ENCODE measurements around the gene LMBR1.
"Not testable (repeated sequence)": the region's sequence is repeated elsewhere in the genome, so short reads cannot be mapped to it uniquely, and the experiment has no call there.

The LMBR1 gene

DNA sequence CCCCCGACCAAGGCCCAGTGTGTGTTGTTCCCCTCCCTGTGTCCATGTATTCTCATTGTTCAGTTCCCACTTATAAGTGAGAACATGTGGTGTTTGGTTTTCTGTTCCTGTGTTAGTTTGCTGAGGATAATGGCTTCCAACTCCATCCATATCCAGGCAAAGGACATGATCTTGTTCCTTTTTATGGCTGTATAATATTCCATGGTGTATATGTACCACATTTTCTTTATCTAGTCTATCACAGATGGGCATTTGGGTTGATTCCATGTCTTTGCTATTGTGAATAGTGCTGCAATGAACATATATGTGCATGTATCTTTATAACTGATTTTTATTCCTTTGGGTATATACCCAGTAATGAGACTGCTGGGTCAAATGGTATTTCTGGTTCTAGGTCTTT lies 191.2 kb downstream of the LMBR1 start:
- not testable (repeated sequence) for DNase-seq (ENCODE audit: low read depth in 2 of 2, low spot score in 1 of 2)

DNA sequence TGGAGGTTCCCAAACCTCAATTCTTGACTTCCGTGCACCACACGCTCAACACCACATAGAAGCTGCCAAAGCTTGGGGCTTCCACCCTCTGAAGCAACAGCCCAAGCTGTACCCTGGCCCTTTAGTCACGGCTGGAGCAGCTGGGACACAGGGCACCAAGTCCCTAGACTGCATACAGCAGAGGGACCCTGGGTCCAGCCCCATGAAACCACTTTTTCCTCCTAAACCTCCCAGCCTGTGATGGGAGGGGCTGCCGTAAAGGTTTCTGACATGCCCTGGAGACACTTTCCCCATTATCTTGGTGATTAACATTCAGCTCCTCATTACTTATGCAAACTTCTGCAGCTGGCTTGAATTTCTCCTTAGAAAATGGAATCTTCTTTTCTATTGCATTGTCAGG lies 194.5 kb downstream of the LMBR1 start:
- DNase-seq (ENCODE audit: low read depth in 2 of 2, low spot score in 1 of 2), result not testable (repeated sequence)

DNA sequence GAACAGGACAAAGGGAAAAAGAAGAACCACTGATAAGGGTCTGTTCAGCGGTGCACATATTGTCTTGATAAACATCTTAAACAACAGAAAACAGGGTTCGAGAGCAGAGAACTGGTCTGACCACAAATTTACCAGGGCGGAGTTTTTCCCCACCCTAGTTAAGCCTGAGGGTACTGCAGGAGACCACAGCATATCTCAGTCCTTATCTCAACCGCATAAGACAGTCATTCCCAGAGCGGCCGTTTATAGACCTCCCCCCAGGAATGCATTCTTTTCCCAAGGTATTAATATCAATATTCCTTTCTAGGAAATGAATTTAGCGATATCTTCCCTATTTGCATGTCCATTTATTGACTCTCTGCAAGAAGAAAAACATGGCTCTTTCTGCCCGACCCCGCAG lies 195.7 kb downstream of the LMBR1 start:
- not testable (repeated sequence) for DNase-seq (ENCODE audit: low read depth in 2 of 2, low spot score in 1 of 2)

DNA sequence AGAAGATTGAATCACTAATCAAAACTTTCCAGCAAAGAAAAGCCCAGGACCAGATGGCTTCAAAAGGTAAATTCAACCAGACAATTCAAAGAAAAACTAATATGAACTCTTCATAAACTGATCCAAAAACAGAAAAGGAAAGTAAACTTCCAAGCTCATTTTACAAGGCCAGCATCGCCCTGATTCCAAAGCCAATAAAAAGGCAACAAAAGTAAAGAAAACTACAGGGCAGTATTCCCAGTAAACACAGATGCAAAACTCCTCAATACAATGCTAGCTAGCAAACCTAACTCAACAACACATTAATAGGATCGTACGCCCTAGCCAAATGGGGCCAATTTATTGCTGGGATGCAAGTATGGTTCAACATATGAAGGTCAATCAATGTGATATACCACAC lies 199.4 kb downstream of the LMBR1 start:
- DNase-seq (ENCODE audit: low read depth in 2 of 2, low spot score in 1 of 2), result no peak

DNA sequence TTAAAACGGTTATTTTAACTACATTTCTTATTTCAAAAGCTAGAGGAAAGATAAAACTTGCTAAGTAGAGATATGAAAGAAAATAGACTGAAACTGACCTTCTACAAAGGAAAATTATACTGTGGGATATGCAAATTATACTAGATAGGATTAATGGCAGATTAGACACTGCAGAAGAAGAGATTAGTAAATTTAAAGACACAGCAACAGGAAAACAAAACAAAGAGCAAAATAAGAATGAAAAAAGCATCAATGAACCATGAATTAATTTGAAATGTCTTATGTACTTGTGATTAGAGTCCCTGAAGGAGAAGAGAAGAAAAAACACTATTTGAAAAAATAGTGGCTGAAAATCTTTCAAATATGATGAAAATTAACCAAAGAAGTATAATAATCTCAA lies 200.1 kb downstream of the LMBR1 start:
- no peak for DNase-seq (ENCODE audit: low read depth in 2 of 2, low spot score in 1 of 2)

DNA sequence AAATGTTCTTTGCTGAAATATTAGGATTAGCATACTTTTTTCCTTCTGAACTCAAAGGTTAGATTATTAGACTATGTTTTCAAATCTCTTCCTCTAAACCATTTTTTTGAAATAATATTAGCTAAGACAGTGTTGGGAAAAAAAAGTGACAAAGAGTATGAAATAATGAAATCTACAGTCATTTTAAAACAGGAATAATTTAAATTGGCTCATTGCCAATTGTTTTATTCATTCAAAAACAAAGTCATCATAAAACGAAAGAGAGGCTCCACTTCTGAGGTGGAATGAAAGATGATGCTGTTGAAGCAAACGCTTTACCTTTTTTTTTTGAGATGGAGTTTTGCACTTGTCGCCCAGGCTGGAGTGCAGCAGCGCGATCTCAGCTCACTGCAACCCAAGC lies 201.2 kb downstream of the LMBR1 start:
- DNase-seq (ENCODE audit: low read depth in 2 of 2, low spot score in 1 of 2), result no peak

- DNase-seq (ENCODE audit: low read depth in 2 of 2, low spot score in 1 of 2), result no peak
Observed at GRCh38 chr7:156684661-156685060, 208.3 kb downstream of the LMBR1 start.

GRCh38 chr7:156684251-156684650 lies 208.7 kb downstream of the LMBR1 start:
- no peak for DNase-seq (ENCODE audit: low read depth in 2 of 2, low spot score in 1 of 2)

GRCh38 chr7:156682928-156683327 lies 210.1 kb downstream of the LMBR1 start:
- DNase-seq (ENCODE audit: low read depth in 2 of 2, low spot score in 1 of 2), result no peak

DNA sequence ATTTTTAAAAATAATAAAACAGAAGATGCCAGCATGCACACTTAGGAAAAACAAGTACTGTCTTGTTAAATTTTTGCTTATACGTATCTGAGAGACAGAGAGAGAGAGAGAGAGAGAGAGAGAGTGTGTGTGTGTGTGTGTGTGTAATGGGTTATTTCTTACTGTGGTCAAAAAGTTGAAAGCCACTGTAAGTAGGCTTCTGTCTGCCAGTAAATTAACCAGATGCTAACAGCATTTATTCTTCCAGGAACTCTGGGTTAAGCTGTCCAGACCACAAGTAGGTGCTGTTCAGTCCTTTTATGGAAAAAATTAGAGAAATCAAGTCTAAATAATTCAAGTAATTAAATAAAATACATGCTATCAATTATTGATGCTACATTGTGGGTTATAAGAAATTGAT lies 212.7 kb downstream of the LMBR1 start:
- no peak for DNase-seq (ENCODE audit: low read depth in 2 of 2, low spot score in 1 of 2)

GRCh38 chr7:156677374-156678054 lies 215.5 kb downstream of the LMBR1 start:
- DNase-seq (ENCODE audit: low read depth in 2 of 2, low spot score in 1 of 2), result no peak

GRCh38 chr7:156676263-156676662 lies 216.7 kb downstream of the LMBR1 start:
- DNase-seq (ENCODE audit: low read depth in 2 of 2, low spot score in 1 of 2), result no peak

DNA sequence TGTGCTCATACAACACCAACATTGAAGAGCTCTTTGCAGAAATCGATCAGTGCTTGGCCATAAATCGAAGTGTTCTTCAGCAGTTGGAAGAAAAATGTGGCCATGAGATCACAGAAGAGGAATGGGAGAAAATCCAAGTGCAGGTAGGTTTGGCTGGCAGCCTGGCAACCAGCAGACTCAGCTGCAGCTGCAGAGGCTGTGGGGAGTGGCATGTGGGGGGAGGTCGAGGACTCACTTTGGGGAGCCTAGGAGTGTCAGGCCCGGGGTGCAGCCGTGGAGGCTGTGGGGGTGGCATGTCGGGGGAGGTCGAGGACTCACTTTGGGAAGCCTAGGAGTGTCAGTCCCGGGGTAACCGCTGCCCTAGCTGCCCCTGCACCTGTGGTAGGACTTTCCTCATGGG lies 217.3 kb downstream of the LMBR1 start:
- DNase-seq (ENCODE audit: low read depth in 2 of 2, low spot score in 1 of 2), result no peak

DNA sequence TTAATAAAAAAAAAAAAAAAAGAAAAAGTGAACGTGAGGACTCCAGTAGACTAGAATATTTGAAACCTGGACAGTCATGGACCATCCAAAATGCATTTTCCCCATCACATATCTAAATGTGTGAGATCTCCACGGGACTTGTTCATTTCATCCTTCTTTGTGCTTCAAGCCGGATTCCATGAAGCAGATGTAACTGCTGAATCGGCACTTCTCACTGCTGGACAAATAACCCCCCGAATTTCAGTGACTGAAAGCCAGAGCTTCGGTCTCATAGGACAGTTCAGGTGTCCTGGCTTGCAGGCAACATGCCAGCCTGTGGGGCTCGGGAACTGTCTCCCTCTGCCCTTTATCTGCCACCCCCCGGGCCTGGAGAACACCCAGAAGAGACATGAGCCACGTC lies 219.1 kb downstream of the LMBR1 start:
- no peak for DNase-seq (ENCODE audit: low read depth in 2 of 2, low spot score in 1 of 2)

DNA sequence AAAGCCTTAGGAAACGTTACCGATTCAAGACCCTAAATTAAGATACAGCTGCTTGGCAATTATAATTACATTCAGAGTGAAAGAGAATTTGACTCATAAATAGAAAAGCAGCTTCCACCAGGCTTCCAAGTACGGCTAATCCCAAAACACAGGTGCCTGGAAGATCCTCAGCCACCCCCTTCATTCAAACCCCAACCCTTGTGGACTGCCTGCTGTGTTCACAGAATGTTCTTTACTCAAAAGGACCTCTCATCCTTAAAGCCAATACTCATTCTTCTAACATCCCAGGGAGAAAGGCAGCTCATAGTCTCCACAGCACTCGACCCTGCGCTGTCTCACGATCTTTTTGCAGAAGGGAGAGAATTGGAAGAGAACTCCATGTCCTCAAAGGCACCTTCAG lies 219.5 kb downstream of the LMBR1 start:
- DNase-seq (ENCODE audit: low read depth in 2 of 2, low spot score in 1 of 2), result no peak

DNA sequence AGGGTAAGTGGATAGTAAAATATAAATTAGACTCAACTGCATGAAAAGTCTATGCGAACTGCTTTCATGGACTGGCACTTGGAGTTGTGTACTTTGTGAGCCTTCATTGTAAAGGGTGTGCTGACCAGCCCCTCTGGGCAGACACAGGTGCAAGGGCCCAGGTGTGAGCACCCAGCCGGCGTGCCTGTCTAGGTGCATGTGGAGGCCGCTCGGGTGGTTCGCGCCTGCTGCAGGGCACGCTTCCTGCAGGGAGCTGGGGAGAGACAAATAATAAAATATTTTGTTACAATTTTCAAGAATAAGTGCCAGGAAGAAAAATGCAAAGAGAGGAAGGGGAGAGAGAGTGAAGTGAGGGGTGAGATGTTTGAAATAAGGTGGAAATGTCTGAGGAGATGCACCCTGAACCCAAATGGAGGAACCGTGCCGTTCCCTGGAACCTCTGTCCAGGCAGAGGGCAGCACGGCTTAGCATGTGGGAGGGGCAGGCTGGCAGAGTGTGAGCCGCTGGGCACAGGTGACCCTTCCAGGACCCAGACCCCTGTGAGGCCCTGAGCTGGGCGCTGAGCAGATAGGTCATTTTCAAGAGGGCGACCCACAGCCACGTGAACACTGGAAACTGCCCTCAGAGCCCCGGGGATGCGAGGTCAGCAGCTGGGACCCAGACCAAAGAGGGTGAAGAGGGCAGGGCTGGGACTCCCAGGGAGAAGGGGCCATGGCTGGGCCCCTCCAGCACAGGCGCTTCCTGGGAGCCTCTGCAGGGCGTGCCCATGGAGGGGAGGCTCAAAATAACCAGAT lies 223.8 kb downstream of the LMBR1 start:
- DNase-seq (ENCODE audit: low read depth in 2 of 2, low spot score in 1 of 2), result no peak

GRCh38 chr7:156668130-156668741 lies 224.7 kb downstream of the LMBR1 start:
- DNase-seq (ENCODE audit: low read depth in 2 of 2, low spot score in 1 of 2), result no peak

- no peak for DNase-seq (ENCODE audit: low read depth in 2 of 2, low spot score in 1 of 2)
Observed at GRCh38 chr7:156667110-156667426, 225.9 kb downstream of the LMBR1 start.

DNA sequence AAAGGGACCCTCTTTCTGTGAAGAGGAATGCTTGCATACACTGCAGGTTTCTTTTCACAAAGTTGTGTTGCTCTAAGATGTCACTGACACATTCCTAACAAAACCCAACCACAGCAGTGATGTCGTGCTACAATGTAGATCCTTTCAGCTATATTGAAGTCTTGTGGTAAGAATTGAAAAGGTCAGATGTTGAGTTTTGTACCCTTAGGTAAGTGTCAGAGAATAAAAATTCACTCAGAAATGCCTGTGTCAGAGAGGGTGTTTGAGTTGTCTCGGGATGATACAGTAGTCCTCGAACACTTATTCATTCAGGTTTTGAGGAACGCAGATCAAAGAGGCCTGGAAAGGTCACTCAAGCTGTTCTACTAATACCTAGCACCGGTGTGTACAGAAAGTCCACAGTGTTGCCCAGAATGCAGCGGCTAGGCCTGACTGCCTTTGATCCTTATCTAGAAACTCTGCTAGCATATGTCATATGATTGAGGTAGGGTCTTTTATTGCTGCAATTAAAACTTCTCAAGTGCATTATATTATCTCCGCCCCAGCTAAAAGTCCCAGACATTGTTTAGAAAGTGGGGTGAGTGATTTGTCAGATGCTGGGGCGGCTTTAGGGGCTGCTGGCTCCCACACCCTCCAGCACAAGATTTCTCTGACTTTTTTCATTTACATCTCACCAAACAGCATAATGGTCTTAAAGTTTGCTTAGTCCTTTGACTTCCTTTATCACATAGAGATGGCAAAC lies 226.4 kb downstream of the LMBR1 start:
- DNase-seq (ENCODE audit: low read depth in 2 of 2, low spot score in 1 of 2), result no peak

- no peak for DNase-seq (ENCODE audit: low read depth in 2 of 2, low spot score in 1 of 2)
Observed at GRCh38 chr7:156665101-156665500, 227.9 kb downstream of the LMBR1 start.

DNA sequence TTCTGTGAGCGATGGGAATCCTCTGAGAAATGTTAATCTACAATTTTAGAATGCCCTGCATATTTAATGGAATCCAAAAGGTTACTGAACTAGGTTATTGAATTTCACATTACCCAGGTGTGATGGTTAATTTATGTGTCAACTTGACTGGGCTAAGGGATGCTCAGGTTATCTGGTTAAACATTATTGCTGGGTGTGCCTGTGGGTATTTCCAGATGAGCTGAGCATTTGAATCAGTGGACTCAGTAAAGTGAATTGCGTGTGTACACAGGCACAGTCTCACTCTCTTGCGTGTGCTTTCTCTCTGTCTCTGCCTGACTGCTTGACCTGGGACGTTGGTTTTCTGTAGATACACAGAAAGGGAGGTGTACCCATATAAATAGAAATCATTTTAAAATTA lies 230.7 kb downstream of the LMBR1 start:
- DNase-seq (ENCODE audit: low read depth in 2 of 2, low spot score in 1 of 2), result no peak

DNA sequence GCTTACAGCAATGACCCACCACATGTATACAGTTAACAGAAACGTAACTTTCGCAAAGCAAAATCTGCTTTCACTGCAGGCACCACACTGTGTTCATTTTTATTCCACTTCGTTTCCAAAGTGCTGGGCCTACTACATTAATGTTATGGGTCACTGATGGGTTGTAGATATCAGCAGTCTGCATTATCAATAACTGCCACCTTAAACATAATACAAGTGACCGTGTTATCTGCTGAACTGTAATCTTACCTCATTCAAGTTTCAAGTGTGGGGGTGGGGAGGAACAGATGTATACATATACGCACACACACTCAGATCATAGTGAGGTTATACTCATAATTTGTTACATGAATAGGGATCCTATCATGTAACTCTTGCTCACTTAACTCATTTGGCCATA lies 231.3 kb downstream of the LMBR1 start:
- DNase-seq (ENCODE audit: low read depth in 2 of 2, low spot score in 1 of 2), result no peak

All from stimulated activated CD8-positive, alpha-beta memory T cell treated with anti-CD3 and anti-CD28 coated beads, Interleukin-4, amount 100 ng/mL, for 4 hours (primary cell).